OCI-LY3 (cell line): Measurements from ENCODE around the gene ELP4.

Source experiments
- H2AFZ ChIP-seq: fragments of 200-600, 300-600 bp; shearing (Covaris generic); 2 replicates; pipeline ENCODE4 v1.6.0; 2014; ENCODE audit warnings: antibody characterized with exemption, low read depth, low read length
- H3K27ac ChIP-seq: fragments of 200-600, 300-600 bp; sonication (generic); 2 replicates; pipeline ENCODE4 v1.5.1; 2014; ENCODE audit warnings: mild to moderate bottlenecking, low read length, moderate library complexity, mixed read lengths
- H3K27me3 ChIP-seq: fragments of 200-600, 300-600 bp; sonication (generic); 2 replicates; pipeline ENCODE4 v1.6.1; 2014; ENCODE audit warnings: low read depth, low read length, mixed read lengths
- H3K36me3 ChIP-seq: fragments of 200-600, 300-600 bp; sonication (generic); replicated peaks from 2 replicates; pipeline ENCODE3; 2014; ENCODE audit warnings: low read depth, low read length, mixed read lengths
- H3K4me1 ChIP-seq: fragments of 300-600, 200-600 bp; sonication (generic); 2 replicates; pipeline ENCODE4 v1.6.1; 2014; ENCODE audit warnings: low read length, mixed read lengths
- H3K4me2 ChIP-seq: fragments of 200-600, 300-600 bp; sonication (generic); 2 replicates; pipeline ENCODE4 v1.6.1; 2014; ENCODE audit warnings: low read length, mixed read lengths
- H3K4me3 ChIP-seq: fragments of 300-600, 200-600 bp; sonication (generic); 2 replicates; pipeline ENCODE4 v1.5.1; 2014; ENCODE audit warnings: antibody characterized with exemption, mild to moderate bottlenecking, low read length, moderate library complexity
- H3K79me2 ChIP-seq: fragments of 300-600, 200-600 bp; shearing (Covaris generic); 2 replicates; pipeline ENCODE4 v1.6.1; 2014; ENCODE audit warnings: mild to moderate bottlenecking, low read length, mixed read lengths
- H3K9ac ChIP-seq: fragments of 300-600, 200-600 bp; shearing (Covaris generic); 2 replicates; pipeline ENCODE4 v1.6.0; 2014; ENCODE audit warnings: mild to moderate bottlenecking, low read length, moderate library complexity
- H3K9me3 ChIP-seq: fragments of 200-600, 300-600 bp; shearing (Covaris generic); 2 replicates; pipeline ENCODE4 v1.6.1; 2014; ENCODE audit warnings: low read length, mixed read lengths; ENCODE audit not compliant: insufficient read depth
- H4K20me1 ChIP-seq: fragments of 200-600, 300-600 bp; sonication (generic); 2 replicates; pipeline ENCODE4 v1.6.1; 2016; ENCODE audit warnings: low read length, mixed read lengths; ENCODE audit not compliant: insufficient read depth
- CTCF ChIP-seq: fragments of 200-600, 300-600 bp; sonication (generic); IDR thresholded peaks from 2 replicates; pipeline ENCODE4 v1.5.1; 2014; ENCODE audit warnings: antibody characterized with exemption, low read length, low read depth
- EZH2phosphoT487 ChIP-seq: fragments of 200-600 bp; shearing (Covaris generic); IDR thresholded peaks from 2 replicates; pipeline ENCODE4 v1.6.1; 2018; ENCODE audit warnings: antibody characterized with exemption, mixed run types, low read depth

Gene ELP4

GRCh38 chr11:31747581-31747980 lies 238.0 kb downstream of the ELP4 start:
- H3K9ac ChIP-seq: no peak overlapping the region
- no peaks in the 10 kb centered on the region for H3K79me2 ChIP-seq
- no peak overlapping the region for H2AFZ ChIP-seq
- no peaks in the 10 kb centered on the region for H3K27me3 ChIP-seq
- no peak overlapping the region for H3K4me3 ChIP-seq
- H3K36me3 ChIP-seq: no peaks in the 10 kb centered on the region
- no peaks in the 10 kb centered on the region for H4K20me1 ChIP-seq
- H3K4me2 ChIP-seq: no peak overlapping the region
- H3K27ac ChIP-seq: no peak overlapping the region
- TF ChIP-seq EZH2phosphoT487: no peak
- TF ChIP-seq CTCF: no peak
- H3K9me3 ChIP-seq: no peaks in the 10 kb centered on the region
- no peaks in the 10 kb centered on the region for H3K4me1 ChIP-seq

- no peak overlapping the region for H2AFZ ChIP-seq
- H3K27me3 ChIP-seq: no peaks in the 10 kb centered on the region
- no peak overlapping the region for H3K4me2 ChIP-seq
- no peaks in the 10 kb centered on the region for H3K9me3 ChIP-seq
- TF ChIP-seq CTCF (no peak), EZH2phosphoT487 (no peak)
- no peak overlapping the region for H3K9ac ChIP-seq
- H3K27ac ChIP-seq: no peak overlapping the region
- no peaks in the 10 kb centered on the region for H3K36me3 ChIP-seq
- no peaks in the 10 kb centered on the region for H3K79me2 ChIP-seq
- H4K20me1 ChIP-seq: no peaks in the 10 kb centered on the region
- no peak overlapping the region for H3K4me3 ChIP-seq
- no peaks in the 10 kb centered on the region for H3K4me1 ChIP-seq
Observed at GRCh38 chr11:31757260-31757835, 247.8 kb downstream of the ELP4 start.

- no peak overlapping the region for H3K9ac ChIP-seq
- no peaks in the 10 kb centered on the region for H3K36me3 ChIP-seq
- no peak overlapping the region for H2AFZ ChIP-seq
- H3K4me2 ChIP-seq: no peak overlapping the region
- H4K20me1 ChIP-seq: no peaks in the 10 kb centered on the region
- no peak overlapping the region for H3K27ac ChIP-seq
- no peaks in the 10 kb centered on the region for H3K79me2 ChIP-seq
- no peaks in the 10 kb centered on the region for H3K27me3 ChIP-seq
- H3K4me3 ChIP-seq: no peak overlapping the region
- no peaks in the 10 kb centered on the region for H3K9me3 ChIP-seq
- TF ChIP-seq EZH2phosphoT487 (no peak), CTCF (no peak)
- no peaks in the 10 kb centered on the region for H3K4me1 ChIP-seq
Observed at GRCh38 chr11:31761636-31762035, 252.1 kb downstream of the ELP4 start.

GRCh38 chr11:31763296-31763695 lies 253.7 kb downstream of the ELP4 start:
- H3K27me3 ChIP-seq: no peaks in the 10 kb centered on the region
- H3K27ac ChIP-seq: no peak overlapping the region
- no peaks in the 10 kb centered on the region for H3K4me1 ChIP-seq
- no peak overlapping the region for H3K4me3 ChIP-seq
- H4K20me1 ChIP-seq: no peaks in the 10 kb centered on the region
- no peak overlapping the region for H3K4me2 ChIP-seq
- no peak overlapping the region for H3K9ac ChIP-seq
- no peak overlapping the region for H2AFZ ChIP-seq
- no peaks in the 10 kb centered on the region for H3K79me2 ChIP-seq
- H3K36me3 ChIP-seq: no peaks in the 10 kb centered on the region
- TF ChIP-seq EZH2phosphoT487: no peak
- no peak for TF ChIP-seq CTCF
- no peaks in the 10 kb centered on the region for H3K9me3 ChIP-seq
